ENCODE results near the gene SERPINA12. TPM values are rescaled to one million over a fixed set of nuclear protein-coding genes. Genes with fewer than 3 reads are reported as not detected.

SERPINA12 gene
- total RNA-seq, 2 donors from 2014 or later, result not detected

DNA sequence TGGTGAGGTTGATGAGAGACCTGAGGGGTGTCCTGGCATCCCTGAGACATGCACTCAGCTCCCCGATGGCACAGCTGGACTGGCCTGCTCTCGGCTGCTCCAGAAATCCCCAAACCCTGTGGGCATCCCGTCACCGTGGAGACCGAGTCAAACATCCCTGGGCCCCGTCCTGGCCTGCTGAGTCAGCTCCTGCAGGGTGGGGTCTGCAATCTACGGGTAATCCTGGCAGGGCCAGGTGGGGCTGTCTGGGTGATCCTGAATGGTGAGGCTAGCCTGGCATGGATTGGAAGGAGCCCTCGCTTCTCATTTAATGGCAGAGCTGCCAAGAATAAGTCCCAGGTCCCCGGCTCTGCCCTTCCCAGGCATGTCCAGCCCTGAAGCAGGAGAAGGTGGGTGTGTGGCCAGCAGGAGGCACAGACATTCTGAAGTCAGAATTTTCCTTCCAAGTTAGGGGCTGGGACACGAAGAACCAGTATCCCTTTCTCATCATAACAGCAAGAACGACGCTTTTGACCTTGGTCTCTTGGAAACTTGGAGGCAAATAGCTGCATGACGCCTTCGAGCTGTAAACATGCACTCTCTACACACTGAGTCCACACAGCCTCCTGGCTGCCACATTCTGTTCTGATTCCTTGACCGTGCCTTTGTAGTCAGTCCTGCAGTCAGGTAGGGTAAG, 34.3 kb upstream of the SERPINA12 start:
- Mint-ChIP-seq H3K27me3 (peaks cover 34% of the 10 kb centered on the region), H3K27ac (no peak overlapping the region), H3K4me3 (no peak overlapping the region), H3K4me1 (no peaks in the 10 kb centered on the region), H3K36me3 (ENCODE audit: low read depth) (no peaks in the 10 kb centered on the region)
- H3K9me3 ChIP-seq (ENCODE audit: control insufficient read depth, low read length, poor library complexity, severe bottlenecking), result no peaks in the 10 kb centered on the region
- ATAC-seq (no peak), DNase-seq (no peak)

DNA sequence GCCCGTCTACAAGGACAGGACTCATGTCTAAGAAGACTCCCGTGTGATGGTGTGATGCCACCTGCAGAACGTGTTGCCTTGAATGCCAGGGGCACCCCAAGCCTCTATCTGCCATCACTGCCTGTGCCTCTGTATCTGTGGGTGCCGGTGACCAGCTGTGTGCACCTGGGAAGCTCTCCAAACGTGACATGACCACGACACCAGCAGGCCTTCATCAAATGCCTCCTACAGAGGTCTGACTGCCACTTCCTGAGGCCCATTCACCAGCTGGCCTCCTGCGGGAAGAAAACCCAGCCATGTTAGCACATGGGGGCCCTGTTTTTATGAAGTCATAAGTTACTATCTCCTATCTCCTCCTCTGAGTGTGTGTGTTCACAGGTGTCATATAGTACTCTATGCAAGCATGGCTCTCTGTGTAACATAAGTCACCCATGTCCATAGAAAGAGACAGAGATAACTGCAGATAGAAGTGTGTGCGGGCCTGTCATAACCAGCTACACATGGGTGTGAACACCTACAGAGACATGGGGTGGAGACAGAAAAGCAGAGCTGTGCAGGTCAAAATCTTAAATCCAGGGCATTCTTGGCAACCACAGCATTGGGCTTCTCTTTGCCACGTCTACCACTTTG, 33.7 kb upstream of the SERPINA12 start:
- Mint-ChIP-seq H3K4me1 (no peaks in the 10 kb centered on the region), H3K36me3 (ENCODE audit: low read depth) (no peaks in the 10 kb centered on the region), H3K4me3 (no peak overlapping the region), H3K27me3 (peaks cover 39% of the 10 kb centered on the region), H3K27ac (no peak overlapping the region)
- no peak for ATAC-seq
- H3K9me3 ChIP-seq (ENCODE audit: control insufficient read depth, low read length, poor library complexity, severe bottlenecking), result no peaks in the 10 kb centered on the region
- DNase-seq, result no peak

DNA sequence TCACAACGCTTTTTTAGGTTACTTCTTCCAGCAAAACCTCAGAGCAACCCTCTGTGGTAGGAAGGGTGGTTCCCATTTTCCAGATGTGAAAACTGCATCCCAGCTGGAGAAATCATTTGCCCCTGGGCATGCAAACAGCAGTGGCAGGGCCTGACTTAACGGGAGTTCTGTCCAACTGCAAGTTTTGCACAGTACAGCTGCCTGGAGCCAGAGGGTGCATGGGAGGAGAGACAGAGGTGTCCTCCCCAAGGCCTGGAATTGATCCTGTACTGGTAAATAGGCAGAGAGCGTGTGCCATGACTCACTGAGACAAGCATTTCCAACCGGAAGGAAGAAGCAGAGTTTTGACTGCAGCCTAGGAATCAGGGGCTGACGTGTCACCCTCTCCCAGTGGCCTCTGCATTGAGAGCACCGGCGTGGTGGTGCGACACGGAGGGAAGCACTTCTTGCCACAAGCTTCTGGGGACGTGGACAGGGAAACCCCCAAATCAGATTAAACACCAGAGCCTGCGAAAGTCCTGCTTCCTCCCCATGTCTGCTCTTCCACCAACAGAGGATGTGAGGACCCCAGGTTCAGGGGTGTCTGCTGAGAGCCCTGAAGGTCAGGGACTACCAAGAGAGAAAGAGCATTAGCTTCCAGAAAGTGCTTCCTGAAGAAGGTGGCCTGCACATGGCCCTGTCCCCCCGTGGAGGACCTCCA, 33.0 kb upstream of the SERPINA12 start:
- no peaks in the 10 kb centered on the region for H3K36me3 Mint-ChIP-seq (ENCODE audit: low read depth)
- H3K4me1 Mint-ChIP-seq, result no peaks in the 10 kb centered on the region
- ATAC-seq (no peak), DNase-seq (no peak)
- no peaks in the 10 kb centered on the region for H3K9me3 ChIP-seq (ENCODE audit: control insufficient read depth, low read length, poor library complexity, severe bottlenecking)
- H3K27me3 Mint-ChIP-seq, result peaks cover 34% of the 10 kb centered on the region
- no peak overlapping the region for H3K4me3 Mint-ChIP-seq
- H3K27ac Mint-ChIP-seq, result no peak overlapping the region

DNA sequence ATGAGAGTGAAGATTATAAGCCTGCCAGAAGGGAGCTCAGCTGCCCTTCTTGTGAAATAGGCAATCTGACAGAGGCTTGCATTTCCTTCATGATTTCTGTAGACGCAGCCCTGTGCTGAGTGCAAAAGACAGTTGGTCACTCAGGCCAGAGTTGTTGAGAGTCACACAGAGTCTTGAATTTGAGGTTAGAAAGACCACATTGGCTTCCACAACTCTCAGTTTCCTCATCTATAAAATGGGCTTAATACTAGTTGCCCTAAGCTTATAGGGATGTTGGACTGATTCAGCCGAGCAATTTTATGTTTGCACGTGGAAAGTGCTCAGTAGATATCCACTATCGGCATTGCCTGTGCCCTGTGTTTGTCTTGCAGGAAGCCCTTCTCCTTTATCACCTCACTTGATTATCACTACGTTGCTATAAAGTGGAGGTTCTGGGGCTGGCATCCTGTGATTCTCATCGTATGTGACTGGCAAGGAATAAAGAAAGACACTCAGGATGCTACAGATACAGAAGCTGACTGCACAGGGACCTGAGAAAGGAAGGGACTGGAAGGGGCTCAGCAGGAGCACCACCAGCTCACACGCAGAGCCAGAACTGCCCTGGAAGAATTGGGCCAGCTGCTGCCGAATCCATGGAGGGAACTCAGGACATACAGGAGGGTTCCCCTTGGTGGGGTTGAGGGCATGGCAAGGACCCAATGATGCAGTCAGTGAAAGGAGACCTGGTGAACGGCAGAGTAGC, 32.1 kb upstream of the SERPINA12 start:
- no peaks in the 10 kb centered on the region for H3K9me3 ChIP-seq (ENCODE audit: control insufficient read depth, low read length, poor library complexity, severe bottlenecking)
- Mint-ChIP-seq H3K36me3 (ENCODE audit: low read depth) (no peaks in the 10 kb centered on the region), H3K4me3 (no peak overlapping the region), H3K27ac (no peak overlapping the region), H3K4me1 (no peaks in the 10 kb centered on the region), H3K27me3 (peaks cover 34% of the 10 kb centered on the region)
- DNase-seq, result no peak
- no peak for ATAC-seq

GRCh38 chr14:94540031-94540794, 30.9 kb upstream of the SERPINA12 start:
- ATAC-seq (no peak), DNase-seq (no peak)
- no peaks in the 10 kb centered on the region for H3K9me3 ChIP-seq (ENCODE audit: control insufficient read depth, low read length, poor library complexity, severe bottlenecking)
- no peaks in the 10 kb centered on the region for H3K36me3 Mint-ChIP-seq (ENCODE audit: low read depth)
- H3K4me1 Mint-ChIP-seq, result no peaks in the 10 kb centered on the region
- H3K27ac Mint-ChIP-seq, result no peak overlapping the region
- peaks cover 34% of the 10 kb centered on the region for H3K27me3 Mint-ChIP-seq
- H3K4me3 Mint-ChIP-seq, result no peak overlapping the region

DNA sequence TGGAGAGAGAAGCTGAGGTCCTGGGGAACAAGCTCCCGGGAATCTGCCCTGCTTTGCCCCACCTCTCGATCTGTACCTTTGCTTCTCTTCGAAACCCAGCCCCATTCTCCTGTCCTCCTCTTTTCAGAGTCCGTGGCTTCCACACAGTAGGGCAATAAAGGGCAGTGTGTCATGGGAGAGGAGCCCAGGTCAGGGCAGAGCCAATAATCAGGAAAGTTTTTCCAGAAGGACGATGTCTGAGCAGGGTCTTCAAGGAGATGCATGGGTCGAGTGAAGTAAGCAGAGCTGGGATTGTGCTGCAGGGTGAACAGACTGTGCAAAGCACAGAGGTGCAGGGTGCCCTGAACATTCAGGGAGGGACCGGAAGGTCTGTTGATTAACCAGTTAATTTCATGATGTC, 29.9 kb upstream of the SERPINA12 start:
- DNase-seq, result no peak
- Mint-ChIP-seq H3K36me3 (ENCODE audit: low read depth) (no peaks in the 10 kb centered on the region), H3K4me1 (no peaks in the 10 kb centered on the region), H3K4me3 (no peak overlapping the region), H3K27ac (no peak overlapping the region), H3K27me3 (peaks cover 34% of the 10 kb centered on the region)
- ATAC-seq, result no peak
- no peaks in the 10 kb centered on the region for H3K9me3 ChIP-seq (ENCODE audit: control insufficient read depth, low read length, poor library complexity, severe bottlenecking)

DNA sequence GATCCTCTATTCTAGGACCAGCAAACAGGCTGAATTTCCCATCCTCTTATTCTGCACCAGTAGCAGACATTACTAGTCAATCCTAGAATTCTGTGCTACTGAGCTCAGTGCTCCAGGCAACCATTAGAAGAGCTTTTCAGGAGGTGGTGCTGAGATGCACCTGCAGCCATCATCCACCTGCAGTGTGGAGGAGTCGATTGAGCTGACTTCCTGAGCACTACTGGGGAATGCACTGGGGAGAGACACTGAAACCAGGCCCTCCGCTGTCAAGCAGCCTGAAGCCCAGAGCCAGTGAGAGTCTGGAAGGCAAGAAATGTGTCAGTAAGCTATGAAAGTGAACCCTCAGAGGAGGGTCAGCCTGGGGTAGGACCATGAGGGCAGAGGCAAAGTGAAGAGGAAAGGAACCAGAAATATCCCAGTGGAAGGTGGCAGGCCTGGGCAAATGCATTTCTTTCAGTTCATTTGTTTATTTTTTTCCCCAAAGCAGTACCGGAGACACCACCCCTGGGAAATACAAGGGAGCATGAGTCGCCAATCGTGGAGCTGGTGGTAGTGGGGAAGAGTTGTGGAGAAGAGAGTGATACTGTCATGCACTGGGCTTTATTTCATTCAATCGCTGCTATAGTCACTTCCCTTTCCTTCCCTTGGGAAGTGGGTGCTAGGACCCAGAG, 28.9 kb upstream of the SERPINA12 start:
- no peak for ATAC-seq
- H3K4me3 Mint-ChIP-seq, result no peak overlapping the region
- no peaks in the 10 kb centered on the region for H3K4me1 Mint-ChIP-seq
- no peak for DNase-seq
- no peak overlapping the region for H3K27ac Mint-ChIP-seq
- peaks cover 38% of the 10 kb centered on the region for H3K27me3 Mint-ChIP-seq
- H3K36me3 Mint-ChIP-seq (ENCODE audit: low read depth), result no peaks in the 10 kb centered on the region
- H3K9me3 ChIP-seq (ENCODE audit: control insufficient read depth, low read length, poor library complexity, severe bottlenecking), result no peaks in the 10 kb centered on the region

GRCh38 chr14:94536836-94537235, 27.6 kb upstream of the SERPINA12 start:
- no peak for ATAC-seq
- Mint-ChIP-seq H3K4me1 (no peaks in the 10 kb centered on the region), H3K27ac (no peak overlapping the region), H3K4me3 (no peak overlapping the region), H3K27me3 (peaks cover 40% of the 10 kb centered on the region), H3K36me3 (ENCODE audit: low read depth) (no peaks in the 10 kb centered on the region)
- no peak for DNase-seq
- H3K9me3 ChIP-seq (ENCODE audit: control insufficient read depth, low read length, poor library complexity, severe bottlenecking), result no peaks in the 10 kb centered on the region

GRCh38 chr14:94535506-94535905, 26.2 kb upstream of the SERPINA12 start:
- Mint-ChIP-seq H3K27me3 (peaks cover 29% of the 10 kb centered on the region), H3K27ac (no peak overlapping the region), H3K4me1 (no peaks in the 10 kb centered on the region), H3K36me3 (ENCODE audit: low read depth) (no peaks in the 10 kb centered on the region), H3K4me3 (no peak overlapping the region)
- ATAC-seq, result no peak
- no peak for DNase-seq
- no peaks in the 10 kb centered on the region for H3K9me3 ChIP-seq (ENCODE audit: control insufficient read depth, low read length, poor library complexity, severe bottlenecking)

DNA sequence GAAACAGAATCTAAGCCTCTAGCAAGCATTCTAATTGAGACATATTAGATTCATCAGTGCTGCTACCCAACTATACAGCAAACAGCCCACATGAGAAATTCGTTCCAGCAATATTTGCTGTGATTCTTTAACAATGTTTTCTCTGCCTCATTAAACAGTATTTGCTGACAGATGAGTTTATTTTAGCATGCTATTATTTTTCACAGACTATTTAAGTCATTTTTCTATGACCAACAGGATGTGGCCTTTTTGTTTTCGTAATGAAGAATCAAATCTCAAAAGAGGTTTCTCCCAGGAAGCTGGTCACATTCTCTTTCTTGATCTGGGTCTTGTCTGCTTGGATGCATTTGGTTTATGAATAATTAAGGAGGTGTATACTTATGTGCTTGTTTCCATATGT, 23.2 kb upstream of the SERPINA12 start:
- ATAC-seq, result no peak
- Mint-ChIP-seq H3K36me3 (ENCODE audit: low read depth) (no peaks in the 10 kb centered on the region), H3K27me3 (peaks cover 14% of the 10 kb centered on the region), H3K4me3 (no peak overlapping the region), H3K4me1 (no peaks in the 10 kb centered on the region), H3K27ac (no peak overlapping the region)
- no peak for DNase-seq
- H3K9me3 ChIP-seq (ENCODE audit: control insufficient read depth, low read length, poor library complexity, severe bottlenecking), result no peaks in the 10 kb centered on the region

DNA sequence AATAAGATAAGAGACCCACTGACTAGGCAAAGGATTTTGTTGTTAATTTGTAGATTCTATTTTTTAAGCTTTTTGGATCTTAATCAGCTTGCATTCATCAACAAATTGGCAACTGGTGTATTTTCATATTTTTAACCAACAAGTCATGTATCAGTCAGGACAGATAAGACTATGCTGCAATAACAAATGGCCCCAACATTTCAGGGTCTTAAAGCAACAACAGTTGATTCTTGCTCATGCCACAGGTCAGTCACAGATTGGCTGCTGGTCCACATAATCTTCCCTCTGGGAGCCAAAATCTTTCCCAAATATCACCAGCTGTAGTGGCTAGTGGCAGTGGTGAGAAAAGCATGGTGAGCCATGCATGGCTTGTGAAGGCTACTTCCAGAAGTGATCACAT, 21.9 kb upstream of the SERPINA12 start:
- DNase-seq (no peak), ATAC-seq (no peak)
- Mint-ChIP-seq H3K4me1 (no peaks in the 10 kb centered on the region), H3K27me3 (peaks cover 22% of the 10 kb centered on the region), H3K4me3 (no peak overlapping the region), H3K36me3 (ENCODE audit: low read depth) (peaks cover 2% of the 10 kb centered on the region), H3K27ac (no peak overlapping the region)
- no peaks in the 10 kb centered on the region for H3K9me3 ChIP-seq (ENCODE audit: control insufficient read depth, low read length, poor library complexity, severe bottlenecking)

- DNase-seq, result no peak
- no peak overlapping the region for H3K4me3 Mint-ChIP-seq
- H3K27me3 Mint-ChIP-seq, result peaks cover 41% of the 10 kb centered on the region
- H3K4me1 Mint-ChIP-seq, result no peaks in the 10 kb centered on the region
- peaks cover 2% of the 10 kb centered on the region for H3K36me3 Mint-ChIP-seq (ENCODE audit: low read depth)
- H3K9me3 ChIP-seq (ENCODE audit: control insufficient read depth, low read length, poor library complexity, severe bottlenecking), result no peaks in the 10 kb centered on the region
- ATAC-seq, result no peak
- H3K27ac Mint-ChIP-seq, result no peak overlapping the region
Measured at GRCh38 chr14:94524093-94524492, 14.8 kb upstream of the SERPINA12 start.

All from T-helper 17 cell (primary cell).